ENCODE results near the gene FBRS. TPM values are rescaled to one million over a fixed set of nuclear protein-coding genes. Genes with fewer than 3 reads are reported as not detected.

The FBRS gene
- total and polyA plus RNA-seq, 2 of the 13 experiments (the other 11 are each of a cell fraction or from before 2014, with no cell fraction given) = 13.7 to 16.2 TPM

GRCh38 chr16:30657866-30658730 lies at the start of gene FBRS (continued):
- TF ChIP-seq, protein P1, sequence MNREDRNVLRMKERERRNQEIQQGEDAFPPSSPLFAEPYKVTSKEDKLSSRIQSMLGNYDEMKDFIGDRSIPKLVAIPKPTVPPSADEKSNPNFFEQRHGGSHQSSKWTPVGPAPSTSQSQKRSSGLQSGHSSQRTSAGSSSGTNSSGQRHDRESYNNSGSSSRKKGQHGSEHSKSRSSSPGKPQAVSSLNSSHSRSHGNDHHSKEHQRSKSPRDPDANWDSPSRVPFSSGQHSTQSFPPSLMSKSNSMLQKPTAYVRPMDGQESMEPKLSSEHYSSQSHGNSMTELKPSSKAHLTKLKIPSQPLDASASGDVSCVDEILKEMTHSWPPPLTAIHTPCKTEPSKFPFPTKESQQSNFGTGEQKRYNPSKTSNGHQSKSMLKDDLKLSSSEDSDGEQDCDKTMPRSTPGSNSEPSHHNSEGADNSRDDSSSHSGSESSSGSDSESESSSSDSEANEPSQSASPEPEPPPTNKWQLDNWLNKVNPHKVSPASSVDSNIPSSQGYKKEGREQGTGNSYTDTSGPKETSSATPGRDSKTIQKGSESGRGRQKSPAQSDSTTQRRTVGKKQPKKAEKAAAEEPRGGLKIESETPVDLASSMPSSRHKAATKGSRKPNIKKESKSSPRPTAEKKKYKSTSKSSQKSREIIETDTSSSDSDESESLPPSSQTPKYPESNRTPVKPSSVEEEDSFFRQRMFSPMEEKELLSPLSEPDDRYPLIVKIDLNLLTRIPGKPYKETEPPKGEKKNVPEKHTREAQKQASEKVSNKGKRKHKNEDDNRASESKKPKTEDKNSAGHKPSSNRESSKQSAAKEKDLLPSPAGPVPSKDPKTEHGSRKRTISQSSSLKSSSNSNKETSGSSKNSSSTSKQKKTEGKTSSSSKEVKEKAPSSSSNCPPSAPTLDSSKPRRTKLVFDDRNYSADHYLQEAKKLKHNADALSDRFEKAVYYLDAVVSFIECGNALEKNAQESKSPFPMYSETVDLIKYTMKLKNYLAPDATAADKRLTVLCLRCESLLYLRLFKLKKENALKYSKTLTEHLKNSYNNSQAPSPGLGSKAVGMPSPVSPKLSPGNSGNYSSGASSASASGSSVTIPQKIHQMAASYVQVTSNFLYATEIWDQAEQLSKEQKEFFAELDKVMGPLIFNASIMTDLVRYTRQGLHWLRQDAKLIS (CRISPR knock-in tag; IDR thresholded peaks at IDR 0.05) = no peak
- TF ChIP-seq ZNF878 (CRISPR knock-in tag; IDR thresholded peaks at IDR 0.05) (no peak), NFKBIZ (CRISPR knock-in tag; IDR thresholded peaks at IDR 0.05) (0 out of 2 replicates have a peak, but pooled peaks have one; percentile 19), TEF (CRISPR knock-in tag; IDR thresholded peaks at IDR 0.05) (no peak), KDM1A (CRISPR knock-in tag; IDR thresholded peaks at IDR 0.05) (peak; percentile 88; the same call in 1 of the 2 replicates), GATAD2A (CRISPR knock-in tag; IDR thresholded peaks at IDR 0.05) (peak; percentile 88), SKIL (CRISPR knock-in tag; IDR thresholded peaks at IDR 0.05; ENCODE audit: borderline replicate concordance) (peak; percentile 98), SMYD3 (CRISPR knock-in tag; IDR thresholded peaks at IDR 0.05) (no peak), TCF7L2 (IDR thresholded peaks at IDR 0.05; ENCODE audit: low read depth, low read length) (no peak), ZNF615 (CRISPR knock-in tag; IDR thresholded peaks at IDR 0.05; ENCODE audit: borderline replicate concordance) (no peak), SIX4 (CRISPR knock-in tag; IDR thresholded peaks at IDR 0.05) (peak; percentile 11; the same call in 1 of the 2 replicates), ZNF616 (CRISPR knock-in tag; IDR thresholded peaks at IDR 0.05; ENCODE audit: low read depth) (no peak; the same call in 1 of the 2 replicates), CENPX (CRISPR knock-in tag; IDR thresholded peaks at IDR 0.05) (no peak), MXD1 (CRISPR knock-in tag; IDR thresholded peaks at IDR 0.05) (peak; percentile 81), MAFG (CRISPR knock-in tag; IDR thresholded peaks at IDR 0.05) (no peak), CEBPG (CRISPR knock-in tag; IDR thresholded peaks at IDR 0.05) (peak; percentile 72)
- TF ChIP-seq, protein P2, sequence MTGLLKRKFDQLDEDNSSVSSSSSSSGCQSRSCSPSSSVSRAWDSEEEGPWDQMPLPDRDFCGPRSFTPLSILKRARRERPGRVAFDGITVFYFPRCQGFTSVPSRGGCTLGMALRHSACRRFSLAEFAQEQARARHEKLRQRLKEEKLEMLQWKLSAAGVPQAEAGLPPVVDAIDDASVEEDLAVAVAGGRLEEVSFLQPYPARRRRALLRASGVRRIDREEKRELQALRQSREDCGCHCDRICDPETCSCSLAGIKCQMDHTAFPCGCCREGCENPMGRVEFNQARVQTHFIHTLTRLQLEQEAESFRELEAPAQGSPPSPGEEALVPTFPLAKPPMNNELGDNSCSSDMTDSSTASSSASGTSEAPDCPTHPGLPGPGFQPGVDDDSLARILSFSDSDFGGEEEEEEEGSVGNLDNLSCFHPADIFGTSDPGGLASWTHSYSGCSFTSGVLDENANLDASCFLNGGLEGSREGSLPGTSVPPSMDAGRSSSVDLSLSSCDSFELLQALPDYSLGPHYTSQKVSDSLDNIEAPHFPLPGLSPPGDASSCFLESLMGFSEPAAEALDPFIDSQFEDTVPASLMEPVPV (CRISPR knock-in tag; IDR thresholded peaks at IDR 0.05) = peak; percentile 3; the same call in 1 of the 2 replicates
- TF ChIP-seq, protein P3, sequence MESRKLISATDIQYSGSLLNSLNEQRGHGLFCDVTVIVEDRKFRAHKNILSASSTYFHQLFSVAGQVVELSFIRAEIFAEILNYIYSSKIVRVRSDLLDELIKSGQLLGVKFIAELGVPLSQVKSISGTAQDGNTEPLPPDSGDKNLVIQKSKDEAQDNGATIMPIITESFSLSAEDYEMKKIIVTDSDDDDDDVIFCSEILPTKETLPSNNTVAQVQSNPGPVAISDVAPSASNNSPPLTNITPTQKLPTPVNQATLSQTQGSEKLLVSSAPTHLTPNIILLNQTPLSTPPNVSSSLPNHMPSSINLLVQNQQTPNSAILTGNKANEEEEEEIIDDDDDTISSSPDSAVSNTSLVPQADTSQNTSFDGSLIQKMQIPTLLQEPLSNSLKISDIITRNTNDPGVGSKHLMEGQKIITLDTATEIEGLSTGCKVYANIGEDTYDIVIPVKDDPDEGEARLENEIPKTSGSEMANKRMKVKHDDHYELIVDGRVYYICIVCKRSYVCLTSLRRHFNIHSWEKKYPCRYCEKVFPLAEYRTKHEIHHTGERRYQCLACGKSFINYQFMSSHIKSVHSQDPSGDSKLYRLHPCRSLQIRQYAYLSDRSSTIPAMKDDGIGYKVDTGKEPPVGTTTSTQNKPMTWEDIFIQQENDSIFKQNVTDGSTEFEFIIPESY (CRISPR knock-in tag; IDR thresholded peaks at IDR 0.05) = no peak
